Upper lobe of left lung (tissue), 4 donors: ENCODE results near the gene AQP5.

Experiments
- EP300 ChIP-seq, 4 donors: sonication (generic); formaldehyde crosslinking; IDR thresholded peaks; one replicate each; pipeline ENCODE4 v1.5.1; 2017; ENCODE audit warnings: antibody characterized with exemption in 4 of 4, control low read depth in 2 of 4
- POLR2A ChIP-seq, 4 donors: fragments of 450-650 bp; IDR thresholded peaks; one replicate each; pipeline ENCODE4 v1.5.1; 2016 to 2017; ENCODE audit warnings: antibody characterized with exemption in 4 of 4, mild to moderate bottlenecking in 2 of 4
- POLR2AphosphoS5 ChIP-seq, 2 donors: sonication (generic); formaldehyde crosslinking; IDR thresholded peaks; one replicate each; pipeline ENCODE4 v1.5.1; 2017; ENCODE audit warnings: antibody characterized with exemption in 2 of 2
- TF ChIP-seq, protein P1 (sequence below), 6 experiments: fragments of 450-650 bp in 4 of 6; fragments of 200-600 bp in 2 of 6; sonication (generic) in 2 of 6; IDR thresholded peaks; one replicate each; pipeline ENCODE4 v1.5.1; 2016 to 2019; ENCODE audit warnings: antibody characterized with exemption in 6 of 6

GRCh38 chr12:49972641-49973360 lies 11.1 kb downstream of the AQP5 start, which contains the start of gene AQP6:
- TF ChIP-seq, protein P1, sequence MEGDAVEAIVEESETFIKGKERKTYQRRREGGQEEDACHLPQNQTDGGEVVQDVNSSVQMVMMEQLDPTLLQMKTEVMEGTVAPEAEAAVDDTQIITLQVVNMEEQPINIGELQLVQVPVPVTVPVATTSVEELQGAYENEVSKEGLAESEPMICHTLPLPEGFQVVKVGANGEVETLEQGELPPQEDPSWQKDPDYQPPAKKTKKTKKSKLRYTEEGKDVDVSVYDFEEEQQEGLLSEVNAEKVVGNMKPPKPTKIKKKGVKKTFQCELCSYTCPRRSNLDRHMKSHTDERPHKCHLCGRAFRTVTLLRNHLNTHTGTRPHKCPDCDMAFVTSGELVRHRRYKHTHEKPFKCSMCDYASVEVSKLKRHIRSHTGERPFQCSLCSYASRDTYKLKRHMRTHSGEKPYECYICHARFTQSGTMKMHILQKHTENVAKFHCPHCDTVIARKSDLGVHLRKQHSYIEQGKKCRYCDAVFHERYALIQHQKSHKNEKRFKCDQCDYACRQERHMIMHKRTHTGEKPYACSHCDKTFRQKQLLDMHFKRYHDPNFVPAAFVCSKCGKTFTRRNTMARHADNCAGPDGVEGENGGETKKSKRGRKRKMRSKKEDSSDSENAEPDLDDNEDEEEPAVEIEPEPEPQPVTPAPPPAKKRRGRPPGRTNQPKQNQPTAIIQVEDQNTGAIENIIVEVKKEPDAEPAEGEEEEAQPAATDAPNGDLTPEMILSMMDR (IDR thresholded peaks at IDR 0.05), result no peak
- no peak for TF ChIP-seq POLR2A (IDR thresholded peaks at IDR 0.05)
- TF ChIP-seq POLR2AphosphoS5 (IDR thresholded peaks at IDR 0.05), result no peak
- no peak for TF ChIP-seq EP300 (IDR thresholded peaks at IDR 0.05)
